Measurements from ENCODE around the gene FBXO17.
"Not testable (repeated sequence)": the region's sequence is repeated elsewhere in the genome, so short reads cannot be mapped to it uniquely, and the experiment has no call there.

Gene FBXO17

DNA sequence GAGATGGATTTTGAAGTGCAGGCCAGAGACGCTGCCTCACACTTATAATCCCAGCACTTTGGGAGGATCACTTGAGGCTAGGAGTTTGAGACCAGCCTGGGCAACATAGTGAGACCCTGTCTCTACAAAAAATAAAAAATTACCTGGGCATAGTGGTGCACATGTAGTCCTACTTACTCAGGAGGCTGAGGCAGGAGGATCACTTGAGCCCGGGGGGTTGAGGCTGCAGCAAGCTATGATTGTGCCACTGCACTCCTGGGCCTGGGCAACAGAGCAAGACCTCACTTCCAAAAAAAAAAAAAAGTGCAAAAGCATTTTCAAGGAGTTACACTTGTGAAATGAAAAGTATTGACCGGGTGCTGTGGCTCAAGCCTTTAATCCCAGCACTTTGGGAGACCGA is 27.6 kb upstream of the FBXO17 start:
- Histone ChIP-seq H3K9me3 (ENCODE audit: control insufficient read depth in 1 of 2, low read length in 2 of 2) (no peaks in the 10 kb centered on the region), H3K27me3 (ENCODE audit: low read depth, low read length) (no peaks in the 10 kb centered on the region), H3K27ac (ENCODE audit: low read length) (no peak overlapping the region), H3K36me3 (ENCODE audit: control insufficient read depth in 1 of 2, insufficient read depth in 2 of 2, low read length in 2 of 2) (no peaks in the 10 kb centered on the region), H3K4me3 (ENCODE audit: low read depth in 1 of 2, low read length in 2 of 2) (no peak overlapping the region), H3K4me1 (ENCODE audit: control insufficient read depth in 1 of 2, insufficient read depth in 2 of 2, low read length in 2 of 2) (no peaks in the 10 kb centered on the region)

GRCh38 chr19:39001041-39001440 is 25.5 kb upstream of the FBXO17 start:
- H3K4me1 ChIP-seq (ENCODE audit: control insufficient read depth in 1 of 2, insufficient read depth in 2 of 2, low read length in 2 of 2): no peaks in the 10 kb centered on the region
- no peaks in the 10 kb centered on the region for H3K27me3 ChIP-seq (ENCODE audit: low read depth, low read length)
- no peaks in the 10 kb centered on the region for H3K36me3 ChIP-seq (ENCODE audit: control insufficient read depth in 1 of 2, insufficient read depth in 2 of 2, low read length in 2 of 2)
- H3K27ac ChIP-seq (ENCODE audit: low read length): no peak overlapping the region
- no peak overlapping the region for H3K4me3 ChIP-seq (ENCODE audit: low read depth in 1 of 2, low read length in 2 of 2)
- H3K9me3 ChIP-seq (ENCODE audit: control insufficient read depth in 1 of 2, low read length in 2 of 2): no peaks in the 10 kb centered on the region

DNA sequence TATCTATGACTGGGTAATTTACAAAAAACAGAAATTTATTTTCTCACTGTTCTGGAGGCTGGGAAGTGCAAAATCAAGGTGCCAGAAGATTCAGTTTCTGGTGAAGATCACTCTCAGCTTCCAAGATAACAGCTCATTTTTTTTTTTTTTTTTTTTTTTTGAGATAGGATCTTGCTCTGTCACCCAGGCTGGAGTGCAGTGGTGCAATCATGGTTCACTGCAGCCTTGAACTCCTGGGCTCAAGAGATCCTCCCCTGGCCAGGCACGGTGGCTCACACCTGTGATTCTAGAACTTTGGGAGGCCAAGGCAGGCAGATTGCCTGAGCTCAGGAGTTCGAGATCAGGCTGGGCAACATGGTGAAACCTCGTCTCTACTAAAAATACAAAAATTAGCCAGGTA is 22.0 kb upstream of the FBXO17 start:
- not testable (repeated sequence) for H3K4me3 ChIP-seq (ENCODE audit: low read depth in 1 of 2, low read length in 2 of 2); H3K4me1 ChIP-seq (ENCODE audit: control insufficient read depth in 1 of 2, insufficient read depth in 2 of 2, low read length in 2 of 2); H3K9me3 ChIP-seq (ENCODE audit: control insufficient read depth in 1 of 2, low read length in 2 of 2); H3K27me3 ChIP-seq (ENCODE audit: low read depth, low read length); H3K27ac ChIP-seq (ENCODE audit: low read length); H3K36me3 ChIP-seq (ENCODE audit: control insufficient read depth in 1 of 2, insufficient read depth in 2 of 2, low read length in 2 of 2)

GRCh38 chr19:38993271-38993670 is 17.7 kb upstream of the FBXO17 start:
- H3K4me3 ChIP-seq (ENCODE audit: low read depth in 1 of 2, low read length in 2 of 2): no peak overlapping the region
- no peaks in the 10 kb centered on the region for H3K9me3 ChIP-seq (ENCODE audit: control insufficient read depth in 1 of 2, low read length in 2 of 2)
- H3K4me1 ChIP-seq (ENCODE audit: control insufficient read depth in 1 of 2, insufficient read depth in 2 of 2, low read length in 2 of 2): no peaks in the 10 kb centered on the region
- no peak overlapping the region for H3K27ac ChIP-seq (ENCODE audit: low read length)
- H3K36me3 ChIP-seq (ENCODE audit: control insufficient read depth in 1 of 2, insufficient read depth in 2 of 2, low read length in 2 of 2): no peaks in the 10 kb centered on the region
- H3K27me3 ChIP-seq (ENCODE audit: low read depth, low read length): no peaks in the 10 kb centered on the region

- Histone ChIP-seq H3K27ac (ENCODE audit: low read length) (no peak overlapping the region), H3K4me3 (ENCODE audit: low read depth in 1 of 2, low read length in 2 of 2) (no peak overlapping the region), H3K9me3 (ENCODE audit: control insufficient read depth in 1 of 2, low read length in 2 of 2) (no peaks in the 10 kb centered on the region), H3K36me3 (ENCODE audit: control insufficient read depth in 1 of 2, insufficient read depth in 2 of 2, low read length in 2 of 2) (no peaks in the 10 kb centered on the region), H3K4me1 (ENCODE audit: control insufficient read depth in 1 of 2, insufficient read depth in 2 of 2, low read length in 2 of 2) (no peaks in the 10 kb centered on the region), H3K27me3 (ENCODE audit: low read depth, low read length) (no peaks in the 10 kb centered on the region)
Measured at GRCh38 chr19:38990949-38991697, 15.6 kb upstream of the FBXO17 start.

DNA sequence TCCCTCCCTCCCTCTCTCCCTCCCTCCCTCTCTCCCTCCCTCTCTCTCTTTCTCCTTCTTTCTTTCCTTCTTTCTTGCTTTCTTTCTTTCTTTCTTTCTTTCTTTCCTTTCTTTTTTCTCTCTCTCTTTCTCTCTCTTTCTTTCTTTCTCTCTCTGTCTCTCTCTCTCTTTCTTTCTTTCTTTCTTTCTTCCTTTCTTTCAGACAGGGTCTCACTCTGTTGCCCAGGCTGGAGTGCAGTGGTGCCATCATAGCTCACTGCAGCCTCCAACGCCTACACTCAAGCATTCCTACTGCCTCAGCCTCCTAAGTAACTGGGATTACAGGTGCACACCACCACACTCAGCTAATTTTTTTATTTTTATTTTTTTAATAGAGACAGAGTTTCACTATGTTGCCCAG is 14.1 kb upstream of the FBXO17 start:
- not testable (repeated sequence) for H3K36me3 ChIP-seq (ENCODE audit: control insufficient read depth in 1 of 2, insufficient read depth in 2 of 2, low read length in 2 of 2); H3K9me3 ChIP-seq (ENCODE audit: control insufficient read depth in 1 of 2, low read length in 2 of 2); H3K27ac ChIP-seq (ENCODE audit: low read length); H3K27me3 ChIP-seq (ENCODE audit: low read depth, low read length); H3K4me1 ChIP-seq (ENCODE audit: control insufficient read depth in 1 of 2, insufficient read depth in 2 of 2, low read length in 2 of 2); H3K4me3 ChIP-seq (ENCODE audit: low read depth in 1 of 2, low read length in 2 of 2)

- Histone ChIP-seq H3K4me3 (ENCODE audit: low read depth in 1 of 2, low read length in 2 of 2) (no peak overlapping the region), H3K27me3 (ENCODE audit: low read depth, low read length) (no peaks in the 10 kb centered on the region), H3K27ac (ENCODE audit: low read length) (no peak overlapping the region)
Measured at GRCh38 chr19:38989066-38989605, 13.6 kb upstream of the FBXO17 start.

DNA sequence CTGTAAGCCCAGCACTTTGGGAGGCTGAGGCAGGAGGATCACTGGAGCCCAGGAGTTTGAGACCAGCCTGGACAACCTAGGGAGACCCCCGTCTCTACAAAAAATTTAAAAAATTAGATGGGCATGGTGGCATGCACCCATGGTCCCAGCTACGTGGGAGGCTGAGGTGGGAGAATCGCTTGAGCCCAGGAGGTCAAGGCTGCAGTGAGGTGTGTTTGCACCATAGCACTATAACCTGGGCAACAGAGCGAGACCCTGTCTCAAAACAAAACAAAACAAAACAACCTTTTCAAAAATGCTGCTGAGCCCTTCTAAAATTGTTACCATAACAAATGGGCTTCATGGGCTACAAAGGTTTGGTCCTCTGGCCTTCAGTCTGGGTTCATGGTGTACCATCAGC is 13.1 kb upstream of the FBXO17 start:
- not testable (repeated sequence) for H3K9me3 ChIP-seq (ENCODE audit: control insufficient read depth in 1 of 2, low read length in 2 of 2); H3K36me3 ChIP-seq (ENCODE audit: control insufficient read depth in 1 of 2, insufficient read depth in 2 of 2, low read length in 2 of 2); H3K27ac ChIP-seq (ENCODE audit: low read length); H3K4me3 ChIP-seq (ENCODE audit: low read depth in 1 of 2, low read length in 2 of 2); H3K4me1 ChIP-seq (ENCODE audit: control insufficient read depth in 1 of 2, insufficient read depth in 2 of 2, low read length in 2 of 2); H3K27me3 ChIP-seq (ENCODE audit: low read depth, low read length)

More at GRCh38 chr19:38989066-38989605, 13.6 kb upstream of the FBXO17 start:
- H3K9me3 ChIP-seq (ENCODE audit: control insufficient read depth in 1 of 2, low read length in 2 of 2): no peaks in the 10 kb centered on the region
- no peaks in the 10 kb centered on the region for H3K4me1 ChIP-seq (ENCODE audit: control insufficient read depth in 1 of 2, insufficient read depth in 2 of 2, low read length in 2 of 2)
- H3K36me3 ChIP-seq (ENCODE audit: control insufficient read depth in 1 of 2, insufficient read depth in 2 of 2, low read length in 2 of 2): no peaks in the 10 kb centered on the region

DNA sequence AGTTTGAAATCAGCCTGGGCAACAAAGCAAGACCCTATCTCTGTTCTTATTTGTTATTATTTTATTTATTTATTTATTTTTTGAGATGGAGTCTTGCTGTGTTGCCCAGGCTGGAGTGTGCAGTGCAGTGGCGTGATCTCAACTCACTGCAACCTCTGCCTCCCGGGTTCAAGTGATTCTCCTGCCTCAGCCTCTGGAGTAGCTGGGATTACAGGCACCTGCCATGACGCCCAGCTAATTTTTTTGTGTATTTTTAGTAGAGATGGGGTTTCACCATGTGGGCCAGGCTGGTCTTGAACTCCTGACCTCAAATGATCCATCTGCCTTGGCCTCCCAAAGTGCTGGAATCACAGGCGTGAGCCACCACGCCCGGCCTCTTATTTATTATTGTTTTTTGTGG is 12.2 kb upstream of the FBXO17 start:
- H3K9me3 ChIP-seq (ENCODE audit: control insufficient read depth in 1 of 2, low read length in 2 of 2); H3K27ac ChIP-seq (ENCODE audit: low read length); H3K36me3 ChIP-seq (ENCODE audit: control insufficient read depth in 1 of 2, insufficient read depth in 2 of 2, low read length in 2 of 2); H3K27me3 ChIP-seq (ENCODE audit: low read depth, low read length); H3K4me1 ChIP-seq (ENCODE audit: control insufficient read depth in 1 of 2, insufficient read depth in 2 of 2, low read length in 2 of 2); H3K4me3 ChIP-seq (ENCODE audit: low read depth in 1 of 2, low read length in 2 of 2): not testable (repeated sequence)

- H3K9me3 ChIP-seq (ENCODE audit: control insufficient read depth in 1 of 2, low read length in 2 of 2): no peaks in the 10 kb centered on the region
Measured at GRCh38 chr19:38985262-38985661, 9.7 kb upstream of the FBXO17 start.

DNA sequence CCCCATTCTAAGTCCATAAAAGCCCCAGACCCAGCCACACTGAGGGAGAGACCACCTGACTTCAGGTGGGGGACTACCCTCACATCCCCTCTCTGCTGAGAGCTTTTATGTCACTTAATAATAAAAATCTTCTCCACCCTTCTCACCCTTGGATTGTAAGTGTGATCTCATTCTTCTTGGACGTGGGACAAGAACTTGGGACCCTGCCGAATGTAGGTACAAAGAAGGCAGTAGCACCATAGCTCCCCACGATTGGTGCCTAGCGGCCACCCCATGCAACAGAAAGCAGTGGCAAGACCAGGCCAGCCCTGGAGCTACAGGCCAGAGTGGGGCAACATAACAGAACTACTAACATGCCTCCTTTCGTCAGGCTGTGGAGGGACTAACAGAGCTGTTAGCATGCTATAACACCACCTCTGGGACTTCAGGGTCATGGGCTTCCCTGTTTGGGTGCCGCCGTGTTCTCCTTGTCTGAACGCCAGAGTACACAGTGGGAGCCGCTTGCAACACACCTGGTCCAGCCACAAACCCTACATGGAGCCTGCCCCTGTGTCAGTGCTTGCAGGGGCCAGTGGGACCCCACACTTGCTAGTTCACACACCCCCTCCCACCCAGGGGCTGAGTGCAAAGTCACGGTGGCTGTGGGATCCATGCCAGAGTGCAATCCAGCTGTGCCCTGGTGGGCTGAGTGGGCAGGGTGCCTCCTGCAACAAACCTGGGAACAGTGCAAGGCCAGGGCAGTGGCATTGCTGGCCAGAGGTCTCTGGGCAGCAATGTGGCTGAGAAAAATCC is 5.2 kb upstream of the FBXO17 start:
- Histone ChIP-seq H3K27me3 (ENCODE audit: low read depth, low read length) (peaks cover 6% of the 10 kb centered on the region), H3K36me3 (ENCODE audit: control insufficient read depth in 1 of 2, insufficient read depth in 2 of 2, low read length in 2 of 2) (no peaks in the 10 kb centered on the region), H3K4me3 (ENCODE audit: low read depth in 1 of 2, low read length in 2 of 2) (no peak overlapping the region), H3K4me1 (ENCODE audit: control insufficient read depth in 1 of 2, insufficient read depth in 2 of 2, low read length in 2 of 2) (peaks cover 0 to 9% of the 10 kb centered on the region in 2 donors), H3K27ac (ENCODE audit: low read length) (no peak overlapping the region), H3K9me3 (ENCODE audit: control insufficient read depth in 1 of 2, low read length in 2 of 2) (no peaks in the 10 kb centered on the region)

More at GRCh38 chr19:38985262-38985661, 9.7 kb upstream of the FBXO17 start:
- no peak overlapping the region for H3K27ac ChIP-seq (ENCODE audit: low read length)
- no peak overlapping the region for H3K4me3 ChIP-seq (ENCODE audit: low read depth in 1 of 2, low read length in 2 of 2)
- no peaks in the 10 kb centered on the region for H3K36me3 ChIP-seq (ENCODE audit: control insufficient read depth in 1 of 2, insufficient read depth in 2 of 2, low read length in 2 of 2)
- no peaks in the 10 kb centered on the region for H3K27me3 ChIP-seq (ENCODE audit: low read depth, low read length)
- no peaks in the 10 kb centered on the region for H3K4me1 ChIP-seq (ENCODE audit: control insufficient read depth in 1 of 2, insufficient read depth in 2 of 2, low read length in 2 of 2)
